UCSD-AML1 (cell line): Measurements from ENCODE around the gene EN2.
"Not testable (repeated sequence)": the region's sequence is repeated elsewhere in the genome, so short reads cannot be mapped to it uniquely, and the experiment has no call there.

ENCODE experiments used
- DNase-seq: peaks from one replicate; lab custom pipeline; 2025; ENCODE audit not compliant: unreplicated experiment; lab: John Stamatoyannopoulos, UW

The EN2 gene

GRCh38 chr7:155425887-155426286 lies 32.0 kb upstream of the EN2 start:
- no peak for DNase-seq

DNA sequence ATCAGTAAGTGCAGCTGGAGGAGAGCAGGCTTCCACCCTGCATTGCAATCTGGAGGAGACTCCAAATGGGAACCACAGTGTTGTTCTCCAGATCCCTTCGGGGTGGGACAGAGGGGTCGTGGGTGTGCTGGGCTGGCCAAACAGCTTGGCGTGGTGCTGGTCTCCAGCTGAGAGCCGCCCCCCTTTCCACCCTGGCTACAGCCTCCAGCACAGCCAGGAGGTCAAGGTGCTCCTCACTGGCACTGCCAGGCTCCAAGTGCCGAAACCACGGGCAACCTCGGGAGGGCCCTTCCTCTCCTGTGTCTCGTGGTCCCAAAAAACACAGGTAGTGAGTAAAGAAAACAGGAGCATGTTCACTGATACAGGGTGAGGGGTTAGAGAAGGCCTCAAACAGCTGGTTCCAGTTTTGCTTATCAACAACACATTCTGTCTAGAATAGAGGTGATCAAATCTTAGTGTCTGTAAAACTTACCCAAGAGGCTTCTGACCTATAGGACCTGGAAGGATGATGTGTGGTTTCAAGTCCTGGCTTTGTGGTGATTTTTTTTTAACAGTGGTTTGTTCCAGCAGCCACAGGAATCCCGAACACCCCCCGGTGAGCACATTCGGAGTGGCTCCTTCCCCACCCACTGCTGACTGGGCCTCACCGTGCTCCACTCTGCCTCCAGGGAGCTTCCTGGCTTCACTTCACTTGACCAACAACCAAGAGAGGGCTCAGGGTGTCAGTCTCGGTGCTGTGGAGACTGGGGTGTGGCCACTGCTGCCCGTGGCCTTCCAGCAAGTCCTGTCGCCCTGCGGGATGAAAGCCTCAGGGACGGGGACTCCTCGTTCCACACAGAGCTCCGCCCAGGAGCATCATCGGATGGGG lies 31.2 kb upstream of the EN2 start:
- no peak for DNase-seq

DNA sequence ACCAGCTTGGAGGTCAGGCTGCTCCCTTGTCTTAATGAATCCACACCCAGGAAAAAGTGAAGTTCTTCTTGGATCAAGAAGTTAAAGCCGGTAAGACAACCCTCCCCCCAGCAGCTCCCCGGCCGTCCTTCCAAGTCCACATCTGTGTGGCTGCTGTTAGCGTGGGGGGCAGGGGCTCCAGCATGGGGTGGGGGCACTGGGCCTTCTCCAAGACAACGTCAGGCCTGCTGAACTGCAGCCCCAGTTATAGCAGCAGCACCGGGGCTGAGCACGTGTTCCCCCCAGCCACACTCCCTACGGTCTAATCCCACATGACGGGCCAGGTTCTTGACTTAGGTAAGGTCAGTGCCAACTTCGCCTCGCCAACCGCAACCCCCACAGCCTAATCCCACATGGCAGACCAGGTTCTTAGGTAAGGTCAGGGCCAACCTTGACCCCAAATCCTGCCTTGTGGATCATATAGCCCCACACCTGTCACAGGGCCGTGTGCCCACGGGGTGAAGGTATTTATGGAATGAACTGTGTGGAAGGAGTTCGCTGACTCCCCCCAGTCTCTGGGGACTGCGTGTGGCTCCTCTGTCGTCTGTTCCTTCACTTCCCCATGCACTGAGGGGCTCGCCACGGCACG lies 30.4 kb upstream of the EN2 start:
- DNase-seq, result no peak

DNA sequence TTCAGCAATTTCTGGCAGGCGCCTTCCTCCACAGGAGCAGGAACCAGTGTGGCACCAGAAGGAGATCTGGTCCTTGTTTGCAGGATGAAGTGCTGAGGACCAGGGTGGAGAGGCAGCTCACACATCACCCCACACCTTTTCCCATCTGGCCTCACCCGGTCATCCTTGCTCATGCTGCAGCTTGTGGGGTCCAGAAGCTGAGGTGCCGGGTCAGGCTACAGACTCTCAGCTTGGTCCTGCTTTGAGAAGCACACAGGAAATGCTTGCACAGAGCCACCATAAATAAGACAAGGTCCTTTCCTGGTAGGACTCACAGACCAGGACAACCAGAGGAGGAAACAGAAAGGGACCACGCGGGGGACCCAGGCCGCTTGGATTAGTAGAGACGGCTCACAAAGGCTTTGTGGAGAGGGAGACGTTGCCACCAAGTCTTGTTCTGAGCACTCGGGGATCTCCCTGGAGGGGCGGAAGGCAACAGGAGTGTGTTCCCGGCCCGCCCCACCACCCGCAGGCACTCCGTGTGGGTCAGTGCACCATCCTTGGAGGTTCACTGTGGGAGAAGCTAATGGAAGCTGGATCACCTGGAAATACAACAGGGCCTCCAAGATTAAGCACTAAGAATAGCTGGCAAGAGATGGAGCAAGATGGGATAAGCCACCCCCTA lies 29.6 kb upstream of the EN2 start:
- no peak for DNase-seq

DNA sequence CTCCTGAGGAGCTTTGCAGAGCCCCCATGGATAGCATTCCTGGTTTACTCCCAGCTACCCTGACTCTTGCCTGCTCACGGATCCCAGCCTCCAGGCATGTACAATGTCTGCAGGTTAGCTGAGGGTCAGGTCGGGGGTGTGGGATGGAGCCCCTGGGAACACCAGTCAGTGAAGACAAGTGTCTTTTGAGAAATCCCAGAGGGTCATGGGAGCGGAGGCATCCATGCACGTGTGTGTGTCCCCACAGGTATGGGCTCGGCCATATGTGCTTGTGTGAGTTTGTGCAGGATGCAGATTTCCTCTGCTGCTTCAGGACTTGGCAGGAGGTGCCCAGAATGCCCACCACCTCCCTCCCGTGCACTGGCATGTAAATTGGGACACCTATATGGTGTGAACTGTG lies 28.3 kb upstream of the EN2 start:
- DNase-seq, result no peak

DNA sequence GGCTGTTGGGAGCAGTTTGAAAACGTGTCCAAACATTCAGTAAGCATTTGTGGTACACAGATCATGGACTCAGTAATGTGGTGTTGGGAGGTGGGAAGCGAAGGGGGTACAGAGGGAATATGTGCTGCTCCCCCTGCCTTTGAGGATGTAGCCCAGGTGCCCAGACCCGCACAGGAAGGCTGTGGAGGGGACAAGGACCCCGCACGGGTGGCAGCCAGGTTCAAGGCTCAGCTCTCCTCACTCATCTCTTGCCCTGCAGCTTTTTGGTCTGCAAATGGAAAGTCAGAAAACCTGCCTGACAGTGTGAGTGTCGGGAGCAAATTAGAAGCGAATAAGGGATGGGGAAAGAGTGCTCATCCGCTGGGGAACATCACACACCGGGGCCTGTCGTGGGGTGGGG lies 27.3 kb upstream of the EN2 start:
- no peak for DNase-seq

GRCh38 chr7:155431231-155431630 lies 26.7 kb upstream of the EN2 start:
- no peak for DNase-seq

DNA sequence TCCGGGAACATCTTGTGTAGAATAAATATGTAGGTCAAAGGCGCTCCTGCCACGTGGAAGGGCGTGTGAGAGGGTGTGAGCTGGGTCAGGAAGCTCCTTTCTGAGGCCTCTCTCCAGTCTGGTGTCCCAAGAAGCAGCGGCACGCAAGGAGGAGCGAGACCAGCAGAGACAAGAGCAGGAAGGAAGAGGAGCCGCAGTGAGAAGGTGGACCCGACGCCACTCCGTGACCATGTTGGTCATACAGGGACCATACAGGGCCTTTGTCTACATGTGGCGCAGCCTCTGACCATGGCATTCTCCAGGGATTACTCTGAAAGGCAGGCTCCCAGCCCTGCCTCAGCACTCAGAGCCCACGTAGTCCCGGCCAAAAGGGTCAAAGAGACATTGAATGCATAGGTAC lies 26.2 kb upstream of the EN2 start:
- DNase-seq, result no peak

DNA sequence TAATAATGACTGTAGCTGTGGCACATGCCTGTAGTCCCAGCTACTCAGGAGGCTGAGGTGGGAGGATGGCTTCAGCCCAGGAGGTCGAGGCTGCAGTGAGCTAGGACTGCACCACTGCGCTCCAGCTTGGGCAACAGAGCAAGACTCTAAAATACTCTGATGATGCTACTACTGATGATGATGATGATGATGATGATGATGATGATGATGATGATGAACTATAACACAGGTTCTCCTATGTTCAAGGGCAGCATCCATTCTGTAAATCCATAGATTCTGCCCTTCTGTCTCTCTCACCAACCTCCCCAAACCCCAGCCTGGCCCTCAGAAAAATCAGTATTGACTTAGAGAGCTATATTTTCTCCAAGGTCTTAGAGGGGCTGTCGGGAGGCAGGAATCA lies 22.8 kb upstream of the EN2 start:
- DNase-seq, result no peak

GRCh38 chr7:155437836-155438235 lies 20.1 kb upstream of the EN2 start:
- no peak for DNase-seq

DNA sequence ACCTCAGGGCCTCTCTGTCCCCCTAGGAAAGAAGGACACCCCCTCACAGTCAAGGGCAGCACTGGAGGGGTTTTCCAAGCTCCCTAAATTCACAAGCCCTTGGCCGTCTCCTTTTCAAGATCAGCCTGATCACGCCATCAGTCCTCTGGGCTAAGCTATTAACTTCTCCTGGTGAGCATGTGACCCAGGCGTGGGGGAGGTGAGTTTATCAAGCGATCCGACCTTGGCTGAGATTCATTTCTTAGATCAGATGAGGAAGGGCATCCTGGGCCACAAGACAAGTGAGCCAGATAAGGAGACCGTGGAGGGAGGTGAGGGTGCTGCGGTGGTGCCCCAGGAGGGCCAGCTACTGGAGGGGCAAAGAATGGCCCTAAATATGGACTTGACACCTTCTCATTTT lies 19.2 kb upstream of the EN2 start:
- DNase-seq, result no peak

DNA sequence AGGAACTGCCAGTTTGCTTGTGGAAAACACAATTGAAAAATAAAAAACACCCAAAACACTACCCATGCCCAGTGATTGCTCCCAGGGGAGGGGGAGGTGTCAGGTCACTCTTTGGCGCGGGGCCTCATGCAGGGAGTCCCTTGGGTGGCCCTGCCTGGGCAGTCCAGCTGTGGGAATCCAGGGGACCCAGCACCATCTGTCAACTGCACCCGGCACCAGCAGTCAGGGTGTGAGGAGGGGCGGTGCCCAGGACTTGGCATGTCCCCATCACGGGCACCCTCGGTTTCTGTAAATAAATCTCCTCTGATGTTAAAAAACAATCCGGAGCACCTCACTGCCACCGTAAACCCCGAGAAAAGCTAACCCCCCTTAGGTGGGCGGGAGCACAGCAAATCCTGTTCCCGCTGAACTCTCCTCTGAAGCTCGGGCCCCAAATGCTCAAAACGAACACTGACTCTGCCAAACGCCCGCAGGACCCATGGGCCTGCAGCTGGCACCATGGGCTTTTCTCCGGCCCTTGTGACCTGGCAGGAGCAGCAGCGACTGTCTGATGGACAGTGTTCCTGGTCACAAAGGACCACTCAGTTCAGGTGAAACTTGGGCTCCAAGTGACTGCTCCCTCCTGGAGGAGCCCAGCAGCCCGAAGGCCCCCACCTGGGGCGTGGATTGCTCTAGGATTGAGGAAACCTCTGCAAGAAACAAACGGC lies 18.5 kb upstream of the EN2 start:
- DNase-seq, result no peak

DNA sequence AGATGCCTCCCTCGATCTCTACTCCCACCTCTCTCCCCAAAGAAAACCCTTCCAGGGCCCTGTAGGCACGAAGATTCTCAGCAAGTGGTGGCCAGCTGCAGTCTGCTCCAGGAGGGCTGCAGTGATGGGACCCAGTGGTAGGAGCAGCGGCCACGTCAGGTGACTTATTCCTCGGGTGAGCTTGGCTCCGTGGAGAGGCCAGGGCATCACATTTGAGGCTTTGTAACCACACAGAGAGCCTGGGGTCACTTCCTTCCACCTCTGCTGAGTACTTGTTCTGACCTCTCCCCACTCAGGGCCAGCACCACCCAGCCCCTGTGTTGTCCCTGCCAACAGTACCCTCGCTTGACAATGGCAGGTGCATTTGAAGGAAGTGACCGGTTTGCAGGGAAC lies 17.9 kb upstream of the EN2 start:
- DNase-seq, result no peak

- no peak for DNase-seq
Observed at GRCh38 chr7:155441856-155442255, 16.1 kb upstream of the EN2 start.

- DNase-seq, result no peak
Observed at GRCh38 chr7:155444746-155445145, 13.2 kb upstream of the EN2 start.

GRCh38 chr7:155445606-155446005 lies 12.3 kb upstream of the EN2 start:
- not testable (repeated sequence) for DNase-seq

DNA sequence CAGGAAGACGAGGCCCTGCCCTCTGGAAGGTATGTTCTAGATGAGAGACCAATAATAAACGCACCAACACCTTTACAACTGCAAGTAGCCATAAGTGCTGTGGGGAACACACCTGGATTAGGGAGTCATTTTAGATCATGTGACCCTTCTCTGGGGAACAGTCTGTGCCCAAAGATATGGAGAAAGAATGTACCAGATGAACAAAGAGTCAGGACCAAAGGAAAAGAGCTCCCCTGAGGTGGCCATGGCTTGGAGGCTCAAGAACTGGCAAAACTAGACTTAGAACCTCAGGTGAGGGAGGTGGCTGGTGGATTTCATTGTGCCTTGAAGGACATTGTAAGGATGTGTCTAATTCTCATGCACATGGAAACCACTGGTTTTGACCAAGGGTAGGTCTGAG lies 10.3 kb upstream of the EN2 start:
- no peak for DNase-seq

- DNase-seq, result no peak
Observed at GRCh38 chr7:155448632-155449007, 9.3 kb upstream of the EN2 start.

- DNase-seq, result no peak
Observed at GRCh38 chr7:155449008-155449868, 8.7 kb upstream of the EN2 start.

- no peak for DNase-seq
Observed at GRCh38 chr7:155449869-155450557, 7.9 kb upstream of the EN2 start.
